ENCODE data around the gene UBE2G2. TPM values are rescaled to one million over a fixed set of nuclear protein-coding genes. Genes with fewer than 3 reads are reported as not detected.

The UBE2G2 gene
- total and polyA plus RNA-seq, 3 donors from 2014 or later, result 38.9 to 82.8 (median 73.6) TPM

GRCh38 chr21:44735821-44736220 is 65.8 kb downstream of the UBE2G2 start:
- DNase-seq, result no peak
- Histone ChIP-seq H3K36me3 (ENCODE audit: low read depth, missing control alignments) (no peaks in the 10 kb centered on the region), H3K27ac (no peak overlapping the region), H3K9me3 (peaks cover 4% of the 10 kb centered on the region), H3K4me3 (no peak overlapping the region), H3K4me1 (no peaks in the 10 kb centered on the region), H3K27me3 (no peaks in the 10 kb centered on the region)
- TF ChIP-seq POLR2A (IDR thresholded peaks at IDR 0.05), result no peak
- TF ChIP-seq, protein P1, sequence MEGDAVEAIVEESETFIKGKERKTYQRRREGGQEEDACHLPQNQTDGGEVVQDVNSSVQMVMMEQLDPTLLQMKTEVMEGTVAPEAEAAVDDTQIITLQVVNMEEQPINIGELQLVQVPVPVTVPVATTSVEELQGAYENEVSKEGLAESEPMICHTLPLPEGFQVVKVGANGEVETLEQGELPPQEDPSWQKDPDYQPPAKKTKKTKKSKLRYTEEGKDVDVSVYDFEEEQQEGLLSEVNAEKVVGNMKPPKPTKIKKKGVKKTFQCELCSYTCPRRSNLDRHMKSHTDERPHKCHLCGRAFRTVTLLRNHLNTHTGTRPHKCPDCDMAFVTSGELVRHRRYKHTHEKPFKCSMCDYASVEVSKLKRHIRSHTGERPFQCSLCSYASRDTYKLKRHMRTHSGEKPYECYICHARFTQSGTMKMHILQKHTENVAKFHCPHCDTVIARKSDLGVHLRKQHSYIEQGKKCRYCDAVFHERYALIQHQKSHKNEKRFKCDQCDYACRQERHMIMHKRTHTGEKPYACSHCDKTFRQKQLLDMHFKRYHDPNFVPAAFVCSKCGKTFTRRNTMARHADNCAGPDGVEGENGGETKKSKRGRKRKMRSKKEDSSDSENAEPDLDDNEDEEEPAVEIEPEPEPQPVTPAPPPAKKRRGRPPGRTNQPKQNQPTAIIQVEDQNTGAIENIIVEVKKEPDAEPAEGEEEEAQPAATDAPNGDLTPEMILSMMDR (IDR thresholded peaks at IDR 0.05), result no peak
- intact Hi-C loops (cut with DNase I; ENCODE audit: low total_unique reads), result no loop called here
- WGBS, 2 donors, result 80 to 89% methylated on average over 3 to 6 of the region's 6 CpGs

DNA sequence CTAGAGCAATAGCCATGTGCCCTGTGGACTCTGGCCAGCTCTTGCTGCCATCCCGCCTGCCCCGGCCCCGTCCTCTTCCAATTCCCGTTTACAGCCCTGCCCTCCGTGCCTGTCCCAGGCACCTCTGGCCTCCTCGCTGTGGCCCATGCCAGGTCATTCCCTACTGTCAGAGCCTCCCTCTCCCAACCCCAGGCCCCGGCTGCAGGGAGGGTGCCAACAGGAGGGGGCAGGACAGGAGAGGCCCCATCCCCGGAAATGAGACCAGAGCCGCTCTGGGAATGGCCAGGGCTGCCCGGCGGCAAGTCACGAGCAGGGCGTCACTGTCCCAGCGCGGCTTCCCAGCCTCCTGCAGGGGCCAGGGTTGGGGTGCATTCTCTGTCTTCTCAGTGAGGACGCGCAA is 66.8 kb downstream of the UBE2G2 start:
- Histone ChIP-seq H3K27ac (no peak overlapping the region), H3K4me3 (no peak overlapping the region), H3K27me3 (no peaks in the 10 kb centered on the region), H3K36me3 (ENCODE audit: low read depth, missing control alignments) (no peaks in the 10 kb centered on the region), H3K9me3 (peaks cover 4% of the 10 kb centered on the region), H3K4me1 (no peaks in the 10 kb centered on the region)
- WGBS, 2 donors, result 93 to 95% methylated on average over 10 to 17 of the region's 17 CpGs
- DNase-seq, result no peak
- TF ChIP-seq POLR2A (IDR thresholded peaks at IDR 0.05), result no peak
- TF ChIP-seq, protein P1 (IDR thresholded peaks at IDR 0.05), result no peak
- intact Hi-C loops (cut with DNase I; ENCODE audit: low total_unique reads), result no loop called here

DNA sequence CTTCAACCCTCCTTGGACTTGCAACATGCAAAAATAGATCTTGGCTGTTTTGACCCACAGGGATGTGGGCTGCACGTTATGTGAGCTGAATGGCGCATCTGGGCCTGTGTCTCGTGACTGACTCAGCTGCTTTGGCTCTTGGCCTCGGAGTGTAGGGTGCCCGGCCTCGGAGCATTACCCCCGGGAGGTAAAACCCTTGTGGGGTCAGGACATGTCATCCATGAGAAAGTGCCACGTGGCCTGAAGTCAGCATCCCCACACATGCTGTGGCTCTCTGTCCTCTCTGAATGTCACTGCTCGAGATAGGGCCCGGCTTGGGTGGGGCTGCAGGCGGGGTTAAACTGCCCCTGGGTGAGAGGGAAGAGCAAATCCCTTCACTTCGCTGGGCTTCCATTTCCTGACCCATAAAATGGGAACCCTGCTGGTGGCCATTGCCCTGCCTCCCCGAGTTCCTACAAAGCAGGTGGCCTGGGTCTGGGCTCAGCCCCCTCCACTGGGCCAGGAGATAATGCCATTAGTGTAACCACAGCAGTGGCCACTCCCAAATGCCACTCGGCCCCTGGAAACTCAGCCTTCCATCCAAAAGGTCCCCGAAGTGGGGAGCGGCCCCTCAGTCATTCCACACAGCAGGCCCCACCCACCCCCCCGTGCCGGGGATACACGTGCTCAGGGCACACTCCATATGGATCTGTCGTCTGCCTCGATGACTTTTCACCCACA is 67.4 kb downstream of the UBE2G2 start:
- 81 to 90% methylated on average over 19 to 21 of the region's 21 CpGs for WGBS, 2 donors
- intact Hi-C loops (cut with DNase I; ENCODE audit: low total_unique reads), result no loop called here

DNA sequence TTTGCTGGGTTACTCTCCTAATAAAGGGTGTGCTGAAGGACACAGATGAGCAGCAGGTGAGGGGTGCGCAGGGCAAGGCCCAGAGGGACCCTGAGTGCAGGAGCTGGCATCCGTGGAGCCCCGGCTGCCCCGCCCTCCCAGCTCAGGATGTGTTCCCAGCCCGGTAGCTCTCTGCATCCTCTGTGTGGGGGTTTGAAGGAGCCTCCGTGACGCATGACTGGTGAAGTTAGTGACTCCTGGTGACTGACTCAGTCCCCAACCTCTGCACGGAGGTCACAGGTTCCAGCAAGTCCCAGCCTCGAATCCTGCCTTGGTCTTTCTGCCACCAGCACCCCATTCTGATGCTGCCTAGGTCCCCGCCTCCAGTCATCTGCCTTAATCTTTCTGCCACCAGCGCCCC is 68.7 kb downstream of the UBE2G2 start:
- DNase-seq, result no peak
- Histone ChIP-seq H3K4me3 (no peak overlapping the region), H3K27ac (no peak overlapping the region), H3K27me3 (no peaks in the 10 kb centered on the region), H3K36me3 (ENCODE audit: low read depth, missing control alignments) (no peaks in the 10 kb centered on the region), H3K9me3 (no peaks in the 10 kb centered on the region), H3K4me1 (no peaks in the 10 kb centered on the region)
- intact Hi-C loops (cut with DNase I; ENCODE audit: low total_unique reads), result no loop called here
- no peak for TF ChIP-seq POLR2A (IDR thresholded peaks at IDR 0.05)
- TF ChIP-seq, protein P1 (IDR thresholded peaks at IDR 0.05), result no peak
- 84 to 91% methylated on average over 10 to 11 of the region's 11 CpGs for WGBS, 2 donors

More for the DNA sequence above, 67.4 kb downstream of the UBE2G2 start:
- Histone ChIP-seq H3K27me3 (no peaks in the 10 kb centered on the region), H3K36me3 (ENCODE audit: low read depth, missing control alignments) (no peaks in the 10 kb centered on the region), H3K4me3 (no peak overlapping the region), H3K4me1 (no peaks in the 10 kb centered on the region), H3K9me3 (peaks cover 4% of the 10 kb centered on the region), H3K27ac (no peak overlapping the region)
- no peak for DNase-seq
- TF ChIP-seq, protein P1 (IDR thresholded peaks at IDR 0.05), result no peak
- TF ChIP-seq POLR2A (IDR thresholded peaks at IDR 0.05), result no peak

- TF ChIP-seq POLR2A (IDR thresholded peaks at IDR 0.05), result no peak
- TF ChIP-seq, protein P1 (IDR thresholded peaks at IDR 0.05), result no peak
- no peaks in the 10 kb centered on the region for H3K9me3 ChIP-seq
- WGBS, 2 donors, result 94 to 95% methylated on average over 9 to 10 of the region's 10 CpGs
- no peaks in the 10 kb centered on the region for H3K4me1 ChIP-seq
- intact Hi-C loops (cut with DNase I; ENCODE audit: low total_unique reads), result no loop called here
- no peak for DNase-seq
- no peaks in the 10 kb centered on the region for H3K27me3 ChIP-seq
- no peak overlapping the region for H3K27ac ChIP-seq
- H3K4me3 ChIP-seq, result no peak overlapping the region
- no peaks in the 10 kb centered on the region for H3K36me3 ChIP-seq (ENCODE audit: low read depth, missing control alignments)
Observed at GRCh38 chr21:44732263-44732662, 69.4 kb downstream of the UBE2G2 start.
